Left renal cortex interstitium (tissue), 4 donors: Measurements from ENCODE around the gene SAMD10. TPM values are rescaled to one million over a fixed set of nuclear protein-coding genes. Genes with fewer than 3 reads are reported as not detected.
"Not testable (repeated sequence)": the region's sequence is repeated elsewhere in the genome, so short reads cannot be mapped to it uniquely, and the experiment has no call there.

ENCODE experiments used
- DNase-seq, 4 donors: peaks; one replicate each; pipeline ENCODE4 v3.0.0-alpha.2; 2013; ENCODE audit warnings: low read depth in 4 of 4, low spot score in 2 of 4, missing footprints in 1 of 4
- polyA plus RNA-seq, 4 donors: library from polyadenylated mRNA; unstranded; fragments of 120-200 nt; gene quantifications; one replicate each; pipeline ENCODE4 v1.2.1, GENCODE V29; 2013; ENCODE audit not compliant: insufficient read length in 4 of 4

Gene SAMD10
- 10 to 100 TPM in 2 of 4 donors, 1 to 10 TPM in 2; 6.8 to 14.2 (median 9.6) TPM for polyA plus RNA-seq

- DNase-seq = no peak
Observed at GRCh38 chr20:63979557-63980316, at the start of gene SAMD10. Gene SAMD10 (minus strand): TSS chr20:63979642. CDS start chr20:63979467, 175 bp downstream.

GRCh38 chr20:64027981-64028685, 48.7 kb upstream of the SAMD10 start:
- no peak for DNase-seq

GRCh38 chr20:64025826-64026412, 46.5 kb upstream of the SAMD10 start:
- no peak for DNase-seq

- no peak for DNase-seq
Observed at GRCh38 chr20:64025101-64025825, 45.8 kb upstream of the SAMD10 start.

- no peak for DNase-seq
Observed at GRCh38 chr20:64024141-64024990, 44.9 kb upstream of the SAMD10 start.

- no peak for DNase-seq
Observed at GRCh38 chr20:64023361-64024140, 44.1 kb upstream of the SAMD10 start.

GRCh38 chr20:64022671-64023360, 43.4 kb upstream of the SAMD10 start:
- no peak for DNase-seq

GRCh38 chr20:64021124-64021975, 41.9 kb upstream of the SAMD10 start:
- no peak for DNase-seq

- no peak for DNase-seq
Observed at GRCh38 chr20:64015635-64016034, 36.2 kb upstream of the SAMD10 start.

GRCh38 chr20:64012385-64013154, 33.1 kb upstream of the SAMD10 start:
- not testable (repeated sequence) for DNase-seq

GRCh38 chr20:64011366-64011779, 31.9 kb upstream of the SAMD10 start:
- DNase-seq = no peak

GRCh38 chr20:64010711-64011237, 31.3 kb upstream of the SAMD10 start:
- DNase-seq = no peak

GRCh38 chr20:64009811-64010387, 30.5 kb upstream of the SAMD10 start:
- DNase-seq = no peak

- DNase-seq = no peak
Observed at GRCh38 chr20:64006902-64007301, 27.5 kb upstream of the SAMD10 start.

- no peak for DNase-seq
Observed at GRCh38 chr20:64006490-64006889, 27.0 kb upstream of the SAMD10 start.

- DNase-seq = no peak
Observed at GRCh38 chr20:64005394-64005793, 26.0 kb upstream of the SAMD10 start.
